HepG2 (cell line): ENCODE measurements around the gene LSMEM2. TPM values are rescaled to one million over a fixed set of nuclear protein-coding genes. Genes with fewer than 3 reads are reported as not detected.
A peak's percentile ranks its signal among the peaks of the same experiment; 100 is the strongest.

Experiments used
- ATRX ChIP-seq: sonication (generic); formaldehyde crosslinking; IDR thresholded peaks from 2 replicates; pipeline ENCODE4 v1.4.0; 2020; ENCODE audit warnings: missing genetic modification reagents, borderline replicate concordance
- BRCA1 ChIP-seq: sonication (generic); formaldehyde crosslinking; IDR thresholded peaks from 2 replicates; pipeline ENCODE4 v1.4.0; 2020; ENCODE audit warnings: missing genetic modification reagents
- ESRRA ChIP-seq: sonication (generic); formaldehyde crosslinking; IDR thresholded peaks from 2 replicates; pipeline ENCODE4 v1.5.1; 2020; ENCODE audit warnings: mild to moderate bottlenecking, low read depth, missing genetic modification reagents
- HES4 ChIP-seq: sonication (generic); formaldehyde crosslinking; IDR thresholded peaks from 2 replicates; pipeline ENCODE4 v1.9.0; 2021; ENCODE audit warnings: mild to moderate bottlenecking, missing genetic modification reagents, borderline replicate concordance
- HOXA3 ChIP-seq: sonication (generic); formaldehyde crosslinking; IDR thresholded peaks from 2 replicates; pipeline ENCODE4 v1.5.0; 2020; ENCODE audit warnings: missing genetic modification reagents
- ISL2 ChIP-seq: sonication (generic); formaldehyde crosslinking; IDR thresholded peaks from 2 replicates; pipeline ENCODE4 v1.5.0; 2020; ENCODE audit warnings: missing genetic modification reagents
- KMT2B ChIP-seq: IDR thresholded peaks from 2 replicates; pipeline ENCODE4 v1.6.1; 2016; ENCODE audit warnings: missing genetic modification reagents, missing compliant biosample characterization
- MBNL3 ChIP-seq: fragments of 250-450 bp; sonication (Bioruptor Pico); conservative IDR thresholded peaks from 2 replicates; pipeline ENCODE4 v1.8.0; 2022; ENCODE audit warnings: mild to moderate bottlenecking, inconsistent platforms
- NAIF1 ChIP-seq: sonication (generic); formaldehyde crosslinking; IDR thresholded peaks from 2 replicates; pipeline ENCODE4 v1.5.0; 2020; ENCODE audit warnings: mild to moderate bottlenecking, missing genetic modification reagents, borderline replicate concordance
- RAD21 ChIP-seq: fragments of 450-650 bp; formaldehyde crosslinking; IDR thresholded peaks from 2 replicates; pipeline ENCODE4 v1.5.0; 2020; ENCODE audit warnings: mild to moderate bottlenecking
- TSC22D2 ChIP-seq: sonication (generic); formaldehyde crosslinking; IDR thresholded peaks from 2 replicates; pipeline ENCODE4 v1.5.1; 2020; ENCODE audit warnings: missing genetic modification reagents, mild to moderate bottlenecking, borderline replicate concordance
- ZBTB7A ChIP-seq: sonication (generic); formaldehyde crosslinking; IDR thresholded peaks from 2 replicates; pipeline ENCODE4 v1.8.0; 2022; ENCODE audit warnings: mild to moderate bottlenecking, missing genetic modification reagents
- ZFP36L1 ChIP-seq: sonication (generic); formaldehyde crosslinking; IDR thresholded peaks from 2 replicates; pipeline ENCODE4 v1.8.0; 2022; ENCODE audit warnings: mild to moderate bottlenecking, missing genetic modification reagents, moderate library complexity
- ZFP82 ChIP-seq: sonication (generic); formaldehyde crosslinking; IDR thresholded peaks from 2 replicates; pipeline ENCODE4 v1.5.1; 2020; ENCODE audit warnings: mild to moderate bottlenecking, missing genetic modification reagents, borderline replicate concordance
- ZNF207 ChIP-seq: fragments of 450-650 bp; IDR thresholded peaks from 2 replicates; pipeline ENCODE4 v1.6.1; 2016; ENCODE audit warnings: antibody characterized with exemption, borderline replicate concordance
- ZNF343 ChIP-seq: sonication (generic); formaldehyde crosslinking; IDR thresholded peaks from 2 replicates; pipeline ENCODE4 v1.4.0; 2020; ENCODE audit warnings: mild to moderate bottlenecking, missing genetic modification reagents
- ZNF441 ChIP-seq: sonication (generic); formaldehyde crosslinking; IDR thresholded peaks from 2 replicates; pipeline ENCODE4 v1.7.0; 2021; ENCODE audit warnings: missing genetic modification reagents, borderline replicate concordance
- ZNF484 ChIP-seq: sonication (generic); formaldehyde crosslinking; IDR thresholded peaks from 2 replicates; pipeline ENCODE4 v1.5.1; 2020; ENCODE audit warnings: mild to moderate bottlenecking, low read depth, missing genetic modification reagents, borderline replicate concordance
- ZNF501 ChIP-seq: sonication (generic); formaldehyde crosslinking; IDR thresholded peaks from 2 replicates; pipeline ENCODE4 v1.5.1; 2020; ENCODE audit warnings: mild to moderate bottlenecking, moderate library complexity, missing genetic modification reagents
- ZSCAN29 ChIP-seq: sonication (generic); formaldehyde crosslinking; conservative IDR thresholded peaks from 2 replicates; pipeline ENCODE4 v1.4.0; 2020; ENCODE audit warnings: mild to moderate bottlenecking, missing genetic modification reagents
- ZSCAN31 ChIP-seq: sonication (generic); formaldehyde crosslinking; IDR thresholded peaks from 2 replicates; pipeline ENCODE4 v1.5.0; 2020; ENCODE audit warnings: low read depth, mild to moderate bottlenecking, missing genetic modification reagents
- polyA plus RNA-seq, 8 experiments: library from polyadenylated mRNA; depleted of rRNA in 3 of 8; stranded (reverse) in 7 of 8; unstranded in 1 of 8; fragments of >200 nt; fragmentation: Illumina TruSeq in 4 of 8; extraction: Trizol in 4 of 8; gene quantifications; 2 replicates each; pipeline versions ENCODE4 v1.2.1 to v1.2.3, GENCODE V29; 2011 to 2016; ENCODE audit warnings: low read depth in 4 of 8, missing spikeins in 1 of 8, mixed read lengths in 1 of 8; ENCODE audit not compliant: insufficient read depth in 1 of 8
- total RNA-seq, 5 experiments: library from RNA; depleted of rRNA; stranded (reverse); fragments of >200 nt; fragmentation: Illumina TruSeq; extraction: Trizol; gene quantifications; 2 replicates each; pipeline ENCODE4 v1.2.3, GENCODE V29; 2016; ENCODE audit warnings: low read depth in 1 of 5
- TF ChIP-seq, protein P1 (sequence below): sonication (generic); formaldehyde crosslinking; IDR thresholded peaks from 2 replicates; pipeline ENCODE4 v1.5.1; 2020; ENCODE audit warnings: mild to moderate bottlenecking, moderate library complexity, missing genetic modification reagents
- TF ChIP-seq, protein P2 (sequence below): sonication (generic); formaldehyde crosslinking; IDR thresholded peaks from 2 replicates; pipeline ENCODE4 v1.8.0; 2022; ENCODE audit warnings: mild to moderate bottlenecking, missing genetic modification reagents, borderline replicate concordance
- TF ChIP-seq, protein P3 (sequence below): IDR thresholded peaks from 2 replicates; pipeline ENCODE4 v1.4.0; 2020; ENCODE audit warnings: mild to moderate bottlenecking, missing genetic modification reagents

LSMEM2 gene
- total and polyA plus RNA-seq, 2 of the 13 experiments (the other 11 are each of a cell fraction or from before 2014, with no cell fraction given): 0.07 to 0.41 TPM

DNA sequence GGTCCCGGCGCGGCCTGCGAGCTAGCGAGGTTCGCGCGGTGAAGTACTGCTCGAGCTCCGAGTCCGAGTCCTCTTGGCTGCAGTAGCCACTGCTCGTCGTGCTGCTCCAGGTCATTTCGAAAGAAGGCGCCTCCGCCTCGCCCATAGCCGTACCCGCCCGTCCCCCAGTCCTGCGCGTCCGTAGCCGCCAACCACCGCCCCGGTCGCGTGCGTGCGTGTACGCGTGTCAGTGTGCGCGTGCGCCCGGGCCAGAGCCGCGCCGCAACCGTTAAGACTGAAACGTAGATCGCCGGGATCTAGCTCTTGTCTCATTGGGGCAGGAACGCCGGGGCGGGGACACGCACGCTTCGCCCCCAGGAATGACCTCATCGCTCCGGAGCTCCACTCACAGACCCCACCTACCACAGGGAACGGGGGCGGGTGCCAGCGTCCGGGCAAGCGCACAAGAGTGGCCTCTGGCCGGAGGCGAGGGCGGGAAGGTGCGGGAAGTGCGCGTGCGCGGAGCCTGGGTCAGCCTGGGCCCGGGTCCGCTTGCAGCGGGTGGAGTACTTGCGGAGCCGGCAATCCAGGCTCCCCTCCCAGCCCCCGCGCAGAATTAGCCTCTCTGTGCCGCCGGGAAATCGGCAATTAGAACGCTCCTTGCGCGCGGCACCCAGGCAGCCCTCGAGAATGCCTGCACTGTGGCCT, 58.4 kb downstream of the LSMEM2 start (continued):
- TF ChIP-seq, protein P1, sequence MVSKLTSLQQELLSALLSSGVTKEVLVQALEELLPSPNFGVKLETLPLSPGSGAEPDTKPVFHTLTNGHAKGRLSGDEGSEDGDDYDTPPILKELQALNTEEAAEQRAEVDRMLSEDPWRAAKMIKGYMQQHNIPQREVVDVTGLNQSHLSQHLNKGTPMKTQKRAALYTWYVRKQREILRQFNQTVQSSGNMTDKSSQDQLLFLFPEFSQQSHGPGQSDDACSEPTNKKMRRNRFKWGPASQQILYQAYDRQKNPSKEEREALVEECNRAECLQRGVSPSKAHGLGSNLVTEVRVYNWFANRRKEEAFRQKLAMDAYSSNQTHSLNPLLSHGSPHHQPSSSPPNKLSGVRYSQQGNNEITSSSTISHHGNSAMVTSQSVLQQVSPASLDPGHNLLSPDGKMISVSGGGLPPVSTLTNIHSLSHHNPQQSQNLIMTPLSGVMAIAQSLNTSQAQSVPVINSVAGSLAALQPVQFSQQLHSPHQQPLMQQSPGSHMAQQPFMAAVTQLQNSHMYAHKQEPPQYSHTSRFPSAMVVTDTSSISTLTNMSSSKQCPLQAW (CRISPR knock-in tag): peak; percentile 67
- TF ChIP-seq ZNF484 (CRISPR knock-in tag): no peak
- TF ChIP-seq ZBTB7A (CRISPR knock-in tag): no peak
- TF ChIP-seq ZSCAN29 (CRISPR knock-in tag): peak; percentile 60
- TF ChIP-seq ZNF501 (CRISPR knock-in tag): peak; percentile 92
- TF ChIP-seq ZNF207: no peak
- TF ChIP-seq NAIF1: peak; percentile 65; the same call in 1 of the 2 replicates
- peak; percentile 68; the same call in 1 of the 2 replicates for TF ChIP-seq ZNF343 (CRISPR knock-in tag)
- TF ChIP-seq TSC22D2: no peak
- peak; percentile 73; the same call in 1 of the 2 replicates for TF ChIP-seq ZSCAN31 (CRISPR knock-in tag)
- TF ChIP-seq, protein P2, sequence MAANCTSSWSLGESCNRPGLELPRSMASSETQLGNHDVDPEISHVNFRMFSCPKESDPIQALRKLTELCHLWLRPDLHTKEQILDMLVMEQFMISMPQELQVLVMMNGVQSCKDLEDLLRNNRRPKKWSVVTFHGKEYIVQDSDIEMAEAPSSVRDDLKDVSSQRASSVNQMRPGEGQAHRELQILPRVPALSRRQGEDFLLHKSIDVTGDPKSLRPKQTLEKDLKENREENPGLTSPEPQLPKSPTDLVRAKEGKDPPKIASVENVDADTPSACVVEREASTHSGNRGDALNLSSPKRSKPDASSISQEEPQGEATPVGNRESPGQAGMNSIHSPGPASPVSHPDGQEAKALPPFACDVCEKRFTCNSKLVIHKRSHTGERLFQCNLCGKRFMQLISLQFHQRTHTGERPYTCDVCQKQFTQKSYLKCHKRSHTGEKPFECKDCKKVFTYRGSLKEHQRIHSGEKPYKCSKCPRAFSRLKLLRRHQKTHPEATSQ: no peak; the same call in 1 of the 2 replicates
- TF ChIP-seq, protein P3, sequence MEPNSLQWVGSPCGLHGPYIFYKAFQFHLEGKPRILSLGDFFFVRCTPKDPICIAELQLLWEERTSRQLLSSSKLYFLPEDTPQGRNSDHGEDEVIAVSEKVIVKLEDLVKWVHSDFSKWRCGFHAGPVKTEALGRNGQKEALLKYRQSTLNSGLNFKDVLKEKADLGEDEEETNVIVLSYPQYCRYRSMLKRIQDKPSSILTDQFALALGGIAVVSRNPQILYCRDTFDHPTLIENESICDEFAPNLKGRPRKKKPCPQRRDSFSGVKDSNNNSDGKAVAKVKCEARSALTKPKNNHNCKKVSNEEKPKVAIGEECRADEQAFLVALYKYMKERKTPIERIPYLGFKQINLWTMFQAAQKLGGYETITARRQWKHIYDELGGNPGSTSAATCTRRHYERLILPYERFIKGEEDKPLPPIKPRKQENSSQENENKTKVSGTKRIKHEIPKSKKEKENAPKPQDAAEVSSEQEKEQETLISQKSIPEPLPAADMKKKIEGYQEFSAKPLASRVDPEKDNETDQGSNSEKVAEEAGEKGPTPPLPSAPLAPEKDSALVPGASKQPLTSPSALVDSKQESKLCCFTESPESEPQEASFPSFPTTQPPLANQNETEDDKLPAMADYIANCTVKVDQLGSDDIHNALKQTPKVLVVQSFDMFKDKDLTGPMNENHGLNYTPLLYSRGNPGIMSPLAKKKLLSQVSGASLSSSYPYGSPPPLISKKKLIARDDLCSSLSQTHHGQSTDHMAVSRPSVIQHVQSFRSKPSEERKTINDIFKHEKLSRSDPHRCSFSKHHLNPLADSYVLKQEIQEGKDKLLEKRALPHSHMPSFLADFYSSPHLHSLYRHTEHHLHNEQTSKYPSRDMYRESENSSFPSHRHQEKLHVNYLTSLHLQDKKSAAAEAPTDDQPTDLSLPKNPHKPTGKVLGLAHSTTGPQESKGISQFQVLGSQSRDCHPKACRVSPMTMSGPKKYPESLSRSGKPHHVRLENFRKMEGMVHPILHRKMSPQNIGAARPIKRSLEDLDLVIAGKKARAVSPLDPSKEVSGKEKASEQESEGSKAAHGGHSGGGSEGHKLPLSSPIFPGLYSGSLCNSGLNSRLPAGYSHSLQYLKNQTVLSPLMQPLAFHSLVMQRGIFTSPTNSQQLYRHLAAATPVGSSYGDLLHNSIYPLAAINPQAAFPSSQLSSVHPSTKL (CRISPR knock-in tag): peak; percentile 38; the same call in 1 of the 2 replicates
- TF ChIP-seq ESRRA (CRISPR knock-in tag): peak; percentile 21; the same call in 1 of the 2 replicates
- no peak for TF ChIP-seq MBNL3
- TF ChIP-seq RAD21: no peak; the same call in 1 of the 2 replicates
- no peak; the same call in 1 of the 2 replicates for TF ChIP-seq ZFP82
- TF ChIP-seq ISL2 (CRISPR knock-in tag): 0 out of 2 replicates have a peak, but pooled peaks have one; percentile 13
- peak; percentile 7; the same call in 1 of the 2 replicates for TF ChIP-seq KMT2B (CRISPR knock-in tag)
- no peak; the same call in 1 of the 2 replicates for TF ChIP-seq BRCA1 (CRISPR knock-in tag)
- no peak for TF ChIP-seq ATRX (CRISPR knock-in tag)
- TF ChIP-seq HES4 (CRISPR knock-in tag): peak; percentile 90
- TF ChIP-seq HOXA3 (CRISPR knock-in tag): peak; percentile 88
- peak; percentile 77 for TF ChIP-seq ZFP36L1 (CRISPR knock-in tag)
- TF ChIP-seq ZNF441 (CRISPR knock-in tag): peak; percentile 26; the same call in 1 of the 2 replicates
